Activated naive CD8-positive, alpha-beta T cell (primary cell): Measurements from ENCODE around the gene IFIT5.
"Not testable (repeated sequence)": the region's sequence is repeated elsewhere in the genome, so short reads cannot be mapped to it uniquely, and the experiment has no call there.

Experiments
- H3K27ac Mint-ChIP-seq: one replicate; pipeline ENCODE4 v1.8.0; 2021; ENCODE audit warnings: mixed read lengths
- H3K27me3 Mint-ChIP-seq: one replicate; pipeline ENCODE4 v1.8.0; 2021; ENCODE audit warnings: mixed read lengths
- H3K36me3 Mint-ChIP-seq: one replicate; pipeline ENCODE4 v1.8.0; 2021; ENCODE audit warnings: mixed read lengths
- H3K4me1 Mint-ChIP-seq: one replicate; pipeline ENCODE4 v1.8.0; 2021; ENCODE audit warnings: low read depth, mixed read lengths
- H3K4me3 Mint-ChIP-seq: one replicate; pipeline ENCODE4 v1.8.0; 2021; ENCODE audit warnings: mild to moderate bottlenecking, mixed read lengths
- H3K9me3 Mint-ChIP-seq: one replicate; pipeline ENCODE4 v1.8.0; 2021; ENCODE audit warnings: low read depth, mixed read lengths

IFIT5 gene

DNA sequence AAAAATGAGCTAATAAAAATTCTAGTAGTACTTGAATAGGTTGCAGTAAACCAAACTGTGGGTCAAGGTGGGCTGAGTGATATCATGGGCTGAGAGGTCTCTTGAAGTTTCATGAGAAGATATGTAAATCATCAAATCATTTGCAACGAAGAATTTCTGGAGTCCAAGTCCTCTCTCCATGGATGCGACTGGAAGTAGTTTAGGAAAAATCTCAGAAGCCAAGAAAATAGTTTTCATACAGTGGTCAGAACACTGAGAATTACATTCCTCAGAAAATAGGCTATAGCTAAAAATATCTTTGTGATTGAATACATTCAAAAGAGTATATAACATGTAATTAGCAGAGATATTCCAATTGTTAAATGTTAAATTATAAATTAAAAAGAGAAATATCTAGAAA is 25.6 kb upstream of the IFIT5 start:
- Mint-ChIP-seq H3K4me3 (no peak overlapping the region), H3K9me3 (no peaks in the 10 kb centered on the region), H3K36me3 (no peaks in the 10 kb centered on the region), H3K27ac (no peak overlapping the region), H3K4me1 (peaks cover 20% of the 10 kb centered on the region), H3K27me3 (no peaks in the 10 kb centered on the region)

DNA sequence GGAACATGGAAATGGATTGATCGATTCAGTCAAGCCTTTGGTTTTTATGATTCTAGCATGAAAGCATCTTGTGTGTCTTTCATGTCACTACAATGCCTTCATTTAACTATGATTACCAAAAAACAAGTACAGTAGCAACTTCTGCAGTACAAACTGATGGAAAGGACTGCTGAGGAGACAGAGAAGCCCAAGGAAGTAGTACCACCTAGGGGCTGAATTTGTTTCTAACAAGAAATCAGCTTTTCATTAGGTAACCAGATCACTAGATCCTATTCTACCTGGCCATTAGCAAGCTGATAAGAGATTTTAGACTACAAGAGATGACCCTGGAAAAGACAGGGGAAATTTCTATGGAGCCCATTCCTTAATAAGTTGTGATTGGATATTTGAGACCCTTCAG is 25.1 kb upstream of the IFIT5 start:
- no peak overlapping the region for H3K4me3 Mint-ChIP-seq
- no peaks in the 10 kb centered on the region for H3K36me3 Mint-ChIP-seq
- no peaks in the 10 kb centered on the region for H3K9me3 Mint-ChIP-seq
- peaks cover 24% of the 10 kb centered on the region for H3K4me1 Mint-ChIP-seq
- no peaks in the 10 kb centered on the region for H3K27me3 Mint-ChIP-seq
- no peak overlapping the region for H3K27ac Mint-ChIP-seq

DNA sequence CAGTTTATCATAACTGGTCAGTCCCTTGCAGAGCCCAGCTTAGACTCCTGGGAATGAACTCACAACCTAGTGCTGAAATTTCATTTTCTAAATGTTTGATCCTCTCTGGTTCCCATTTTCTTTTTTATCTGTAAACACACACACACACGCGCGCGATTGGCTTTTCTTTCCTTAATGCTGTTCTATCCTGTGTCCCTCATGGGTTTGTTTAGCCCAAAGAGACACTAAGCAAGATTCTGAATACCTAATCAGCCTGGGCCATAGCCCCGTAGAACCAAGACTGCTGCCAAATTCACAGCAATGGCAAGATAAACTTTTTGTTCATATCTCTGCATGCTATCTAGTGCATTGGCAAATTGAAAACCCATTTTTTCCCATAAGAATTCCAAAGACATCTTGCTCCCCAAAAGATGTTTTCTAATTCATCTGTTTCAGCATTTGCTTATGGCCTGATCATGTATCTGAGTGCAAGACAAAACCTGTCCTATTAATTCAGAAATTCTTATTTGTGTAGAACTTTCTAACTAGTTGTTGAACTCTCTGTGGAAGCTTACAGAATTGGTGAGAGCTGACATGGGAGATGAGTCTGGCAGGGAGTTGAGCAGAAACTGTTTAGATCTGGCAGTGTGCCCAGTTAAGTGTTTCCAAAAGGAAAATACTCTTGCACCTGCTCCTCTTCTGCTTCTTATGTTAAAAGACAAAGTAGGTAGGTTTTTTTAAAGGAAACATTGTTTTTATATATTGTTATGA is 23.7 kb upstream of the IFIT5 start:
- peaks cover 5% of the 10 kb centered on the region for H3K36me3 Mint-ChIP-seq
- H3K27ac Mint-ChIP-seq: no peak overlapping the region
- H3K4me3 Mint-ChIP-seq: no peak overlapping the region
- peaks cover 35% of the 10 kb centered on the region for H3K4me1 Mint-ChIP-seq
- no peaks in the 10 kb centered on the region for H3K9me3 Mint-ChIP-seq
- no peaks in the 10 kb centered on the region for H3K27me3 Mint-ChIP-seq

DNA sequence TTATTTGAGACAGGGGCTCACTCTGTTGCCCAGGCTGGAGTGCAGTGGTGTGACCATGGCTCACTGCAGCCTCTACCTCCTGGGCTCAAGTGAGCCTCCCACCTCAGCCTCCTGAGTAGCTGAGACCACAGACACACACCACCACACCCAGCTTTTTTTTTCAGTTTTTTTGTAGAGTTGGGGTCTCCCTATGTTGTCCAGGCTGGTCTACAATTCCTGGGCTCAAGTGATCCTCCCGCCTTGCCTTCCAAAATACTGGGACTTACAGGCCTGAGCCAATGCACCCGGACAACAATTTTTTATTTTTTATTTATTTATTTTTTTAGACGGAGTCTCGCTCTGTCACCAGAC is 23.2 kb upstream of the IFIT5 start:
- H3K4me3 Mint-ChIP-seq, H3K36me3 Mint-ChIP-seq, H3K9me3 Mint-ChIP-seq, H3K27me3 Mint-ChIP-seq, H3K27ac Mint-ChIP-seq: not testable (repeated sequence)
- peaks cover 39% of the 10 kb centered on the region for H3K4me1 Mint-ChIP-seq

DNA sequence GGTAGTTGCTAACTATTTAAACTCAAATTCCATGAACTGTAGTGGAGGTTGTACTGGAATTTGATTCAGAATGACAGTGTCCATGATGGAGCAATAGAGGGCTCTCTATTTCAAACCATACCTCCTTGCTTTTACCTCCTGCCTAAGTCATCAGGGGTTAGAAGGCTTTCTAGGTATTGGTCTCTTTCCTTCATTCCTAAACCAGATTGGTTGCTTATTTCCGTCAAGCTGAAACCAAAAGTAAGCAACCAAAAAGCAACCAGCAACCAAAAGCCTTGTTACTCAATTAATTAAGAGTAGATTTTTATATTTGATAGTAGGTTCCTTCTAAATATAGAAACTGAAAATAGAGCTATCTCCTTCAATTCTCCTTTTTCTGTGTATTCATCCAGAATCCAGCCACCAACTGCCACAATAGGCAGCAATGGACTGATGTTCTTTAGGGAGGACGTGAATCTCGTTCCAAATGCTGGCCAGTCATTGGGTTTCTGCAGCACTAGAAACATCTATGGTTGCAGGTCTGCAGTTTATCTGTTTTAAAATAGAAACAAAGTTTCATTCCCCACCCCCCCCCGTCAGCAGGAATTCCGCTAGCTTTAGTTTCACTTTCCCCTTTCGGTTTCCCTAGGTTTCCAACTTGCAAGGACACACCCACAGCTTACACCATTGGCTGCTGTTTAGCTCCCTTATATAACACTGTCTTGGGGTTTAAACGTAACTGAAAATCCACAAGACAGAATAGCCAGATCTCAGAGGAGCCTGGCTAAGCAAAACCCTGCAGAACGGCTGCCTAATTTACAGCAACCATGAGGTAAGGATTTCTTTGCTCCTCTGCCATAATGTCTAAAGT is 22.2 kb upstream of the IFIT5 start, which contains the start of gene IFIT1:
TSS of gene IFIT1 (plus strand) at position 717 of the 850 bp plus-strand sequence. CDS start at position 807, 90 bp downstream.
- no peaks in the 10 kb centered on the region for H3K27me3 Mint-ChIP-seq
- H3K36me3 Mint-ChIP-seq: peaks cover 12% of the 10 kb centered on the region
- H3K9me3 Mint-ChIP-seq: no peaks in the 10 kb centered on the region
- peak within 1 kb of the TSS; percentile 88 for H3K4me3 Mint-ChIP-seq
- H3K4me1 Mint-ChIP-seq: peaks cover 46% of the 10 kb centered on the region
- H3K27ac Mint-ChIP-seq: peak within 1 kb of the TSS; percentile 89

DNA sequence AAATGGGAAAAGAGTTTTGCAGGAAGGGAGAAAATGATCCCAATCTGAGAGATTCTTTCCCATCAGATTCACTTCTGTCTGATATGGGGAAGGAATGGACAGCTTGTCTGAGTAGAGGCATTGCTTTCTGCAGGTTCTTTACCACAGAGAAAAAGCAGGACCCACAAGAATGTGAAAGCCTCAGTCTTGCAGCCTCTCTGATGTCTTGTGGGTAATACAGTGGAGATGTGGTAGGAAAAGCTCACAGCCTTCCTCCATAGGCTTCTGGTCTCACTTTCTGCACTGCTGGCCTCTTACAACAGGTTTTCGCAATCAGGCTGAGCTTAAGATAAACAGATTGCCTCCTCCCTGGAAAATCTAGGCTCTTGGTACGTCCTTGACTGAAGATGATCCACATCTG is 21.4 kb upstream of the IFIT5 start:
- peaks cover 15% of the 10 kb centered on the region for H3K36me3 Mint-ChIP-seq
- H3K27me3 Mint-ChIP-seq: no peaks in the 10 kb centered on the region
- H3K4me1 Mint-ChIP-seq: peaks cover 48% of the 10 kb centered on the region
- H3K27ac Mint-ChIP-seq: peak overlapping the region; percentile 89
- H3K9me3 Mint-ChIP-seq: no peaks in the 10 kb centered on the region
- peak overlapping the region; percentile 88 for H3K4me3 Mint-ChIP-seq

DNA sequence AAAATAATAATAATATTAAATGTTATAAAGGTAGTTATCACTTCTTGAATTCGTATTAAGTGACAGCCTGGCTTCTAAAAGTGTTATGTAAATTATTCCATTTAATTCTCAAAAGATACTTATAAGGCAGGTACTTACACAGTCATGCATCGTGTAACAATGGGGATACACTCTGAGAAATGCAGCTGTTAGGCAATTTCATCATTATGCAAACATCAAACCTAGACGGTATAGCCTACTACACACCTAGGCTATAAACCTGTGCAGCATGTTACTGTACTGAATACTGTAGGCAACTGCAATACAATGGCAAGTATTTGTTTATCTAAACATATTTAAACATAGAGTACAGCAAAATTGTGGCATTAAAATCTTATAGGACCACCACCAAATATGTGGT is 20.5 kb upstream of the IFIT5 start:
- Mint-ChIP-seq H3K4me3 (peak overlapping the region; percentile 88), H3K27ac (no peak overlapping the region), H3K27me3 (no peaks in the 10 kb centered on the region), H3K36me3 (peaks cover 22% of the 10 kb centered on the region), H3K4me1 (peaks cover 57% of the 10 kb centered on the region), H3K9me3 (no peaks in the 10 kb centered on the region)

DNA sequence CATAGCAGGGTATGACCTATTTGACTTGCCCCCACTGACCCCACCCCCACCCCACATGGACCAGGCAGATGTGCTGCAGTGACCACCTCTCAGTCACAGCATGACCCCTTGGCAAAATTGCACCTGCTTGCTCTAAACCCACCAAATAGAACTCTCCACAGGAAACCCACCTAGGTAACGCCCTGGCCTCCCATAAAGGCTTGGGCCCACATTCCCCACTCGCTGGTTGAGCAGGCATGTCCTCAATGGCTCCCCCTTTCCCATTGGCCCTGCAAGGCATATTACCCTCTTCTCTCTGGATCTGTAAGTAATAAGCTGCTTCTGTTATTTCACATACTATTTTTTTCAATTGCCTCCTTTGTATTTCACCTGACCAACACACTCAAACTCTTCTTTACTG is 19.2 kb upstream of the IFIT5 start:
- Mint-ChIP-seq H3K4me3 (peak overlapping the region; percentile 73), H3K9me3 (no peaks in the 10 kb centered on the region), H3K27ac (no peak overlapping the region), H3K4me1 (peaks cover 68% of the 10 kb centered on the region), H3K36me3 (peaks cover 29% of the 10 kb centered on the region), H3K27me3 (no peaks in the 10 kb centered on the region)

DNA sequence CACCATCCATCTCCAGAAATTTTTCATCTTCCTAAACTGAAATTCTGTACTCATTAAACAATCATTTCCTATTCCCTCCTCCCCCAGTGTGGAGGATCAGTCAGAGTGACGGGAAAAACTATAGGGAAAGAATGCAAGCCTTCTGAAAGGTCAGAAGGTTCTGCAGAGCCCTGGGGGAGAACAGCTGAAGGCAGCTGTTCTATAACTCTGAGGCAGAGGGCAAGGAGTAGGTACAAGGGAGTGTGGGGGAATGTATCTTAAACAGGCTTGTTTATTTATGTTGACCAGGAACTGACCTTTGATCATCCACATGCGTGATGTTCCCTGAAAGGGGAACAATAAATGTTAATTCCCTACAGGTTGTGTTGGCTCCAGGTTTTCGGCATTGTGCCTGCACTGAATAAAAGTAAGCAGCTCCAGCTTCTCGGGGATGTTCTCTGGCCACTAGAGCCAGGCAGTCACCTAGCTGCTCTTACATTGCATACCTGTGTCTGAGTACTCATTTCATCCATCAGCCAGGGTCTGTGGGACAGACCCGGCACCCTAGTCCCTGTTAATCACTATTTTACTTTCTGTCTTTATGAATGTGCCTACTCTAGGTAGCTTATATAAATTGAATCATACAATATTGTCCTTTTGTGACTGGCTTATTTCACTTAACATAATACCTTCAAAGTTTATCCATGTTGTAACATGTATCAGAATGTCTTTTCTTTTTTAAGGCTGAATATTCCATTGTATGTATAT is 16.2 kb upstream of the IFIT5 start:
- no peak overlapping the region for H3K4me3 Mint-ChIP-seq
- H3K27ac Mint-ChIP-seq: no peak overlapping the region
- peaks cover 58% of the 10 kb centered on the region for H3K4me1 Mint-ChIP-seq
- H3K27me3 Mint-ChIP-seq: no peaks in the 10 kb centered on the region
- H3K9me3 Mint-ChIP-seq: no peaks in the 10 kb centered on the region
- peaks cover 40% of the 10 kb centered on the region for H3K36me3 Mint-ChIP-seq

DNA sequence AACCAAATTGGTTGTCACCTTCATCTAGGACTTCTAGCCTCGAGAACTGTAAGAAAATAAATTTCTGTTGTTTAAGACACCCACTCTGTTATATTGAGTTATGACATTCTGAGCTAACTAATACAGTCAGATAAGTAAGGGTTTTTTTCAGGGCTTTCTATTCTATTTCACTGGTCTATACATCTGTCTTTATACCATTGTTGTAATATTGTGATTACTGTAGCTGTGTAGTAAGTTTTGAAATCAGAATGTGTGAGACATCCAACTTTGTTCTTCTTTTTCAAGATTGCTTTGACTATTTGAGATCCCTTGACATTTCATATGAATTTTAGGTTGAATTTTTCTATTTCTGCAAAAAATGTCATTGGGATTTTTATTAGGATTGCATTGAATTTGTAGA is 14.4 kb upstream of the IFIT5 start:
- H3K4me3 Mint-ChIP-seq: no peak overlapping the region
- peaks cover 44% of the 10 kb centered on the region for H3K4me1 Mint-ChIP-seq
- no peaks in the 10 kb centered on the region for H3K9me3 Mint-ChIP-seq
- no peaks in the 10 kb centered on the region for H3K27me3 Mint-ChIP-seq
- no peak overlapping the region for H3K27ac Mint-ChIP-seq
- peaks cover 50% of the 10 kb centered on the region for H3K36me3 Mint-ChIP-seq

DNA sequence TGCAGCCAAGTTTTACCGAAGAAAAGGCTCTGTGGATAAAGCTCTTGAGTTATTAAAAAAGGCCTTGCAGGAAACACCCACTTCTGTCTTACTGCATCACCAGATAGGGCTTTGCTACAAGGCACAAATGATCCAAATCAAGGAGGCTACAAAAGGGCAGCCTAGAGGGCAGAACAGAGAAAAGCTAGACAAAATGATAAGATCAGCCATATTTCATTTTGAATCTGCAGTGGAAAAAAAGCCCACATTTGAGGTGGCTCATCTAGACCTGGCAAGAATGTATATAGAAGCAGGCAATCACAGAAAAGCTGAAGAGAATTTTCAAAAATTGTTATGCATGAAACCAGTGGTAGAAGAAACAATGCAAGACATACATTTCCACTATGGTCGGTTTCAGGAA is 11.3 kb upstream of the IFIT5 start:
- Mint-ChIP-seq H3K4me1 (peaks cover 24% of the 10 kb centered on the region), H3K36me3 (peaks cover 43% of the 10 kb centered on the region), H3K9me3 (no peaks in the 10 kb centered on the region)

DNA sequence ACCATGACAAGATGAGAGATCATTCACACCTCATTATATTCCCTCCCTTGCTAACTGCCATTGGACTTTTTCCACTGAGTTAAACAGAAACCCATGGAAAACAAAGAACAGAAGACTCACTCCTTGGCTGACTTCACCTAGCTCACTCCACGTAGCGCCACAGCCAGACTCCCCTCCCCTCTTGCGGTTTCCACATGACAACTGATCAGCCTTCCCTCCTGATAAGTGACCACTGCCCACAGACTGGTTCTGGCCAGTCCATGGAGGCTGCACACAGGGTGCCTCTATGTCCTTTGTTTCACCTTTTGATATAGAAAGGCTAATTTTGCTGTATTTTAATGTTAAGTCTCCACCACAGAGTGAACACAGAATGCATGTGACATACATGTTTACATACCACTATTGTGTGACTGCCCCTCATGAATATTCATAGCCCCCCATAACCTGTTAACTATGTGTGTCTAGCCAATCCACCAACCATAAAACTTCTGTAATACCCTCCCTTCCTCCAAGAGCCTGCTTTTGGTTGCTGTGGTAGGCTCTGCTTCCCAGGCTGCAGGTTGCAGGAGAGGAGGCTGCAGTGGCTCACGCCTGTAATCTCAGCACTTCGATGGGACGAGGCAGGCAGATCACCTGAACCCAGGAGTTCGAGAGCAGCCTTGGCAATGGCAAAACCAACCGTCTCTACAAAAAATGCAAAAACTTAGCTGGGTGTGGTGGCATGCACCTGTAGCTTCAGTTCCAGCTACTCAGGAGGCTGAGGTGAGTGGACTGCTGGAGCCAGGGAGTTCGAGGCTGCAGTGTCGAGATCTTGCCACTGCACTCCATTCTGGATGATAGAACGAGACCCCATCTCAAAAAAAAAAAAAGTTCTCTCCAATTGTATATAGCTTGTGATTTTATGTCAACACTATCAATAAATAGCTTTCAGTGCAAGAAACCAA is 10.0 kb upstream of the IFIT5 start:
- Mint-ChIP-seq H3K4me1 (peaks cover 11% of the 10 kb centered on the region), H3K27ac (no peak overlapping the region), H3K4me3 (no peak overlapping the region), H3K9me3 (no peaks in the 10 kb centered on the region), H3K27me3 (no peaks in the 10 kb centered on the region), H3K36me3 (peaks cover 37% of the 10 kb centered on the region)

More for the DNA sequence above, 11.3 kb upstream of the IFIT5 start:
- Mint-ChIP-seq H3K27me3 (no peaks in the 10 kb centered on the region), H3K4me3 (no peak overlapping the region), H3K27ac (no peak overlapping the region)

DNA sequence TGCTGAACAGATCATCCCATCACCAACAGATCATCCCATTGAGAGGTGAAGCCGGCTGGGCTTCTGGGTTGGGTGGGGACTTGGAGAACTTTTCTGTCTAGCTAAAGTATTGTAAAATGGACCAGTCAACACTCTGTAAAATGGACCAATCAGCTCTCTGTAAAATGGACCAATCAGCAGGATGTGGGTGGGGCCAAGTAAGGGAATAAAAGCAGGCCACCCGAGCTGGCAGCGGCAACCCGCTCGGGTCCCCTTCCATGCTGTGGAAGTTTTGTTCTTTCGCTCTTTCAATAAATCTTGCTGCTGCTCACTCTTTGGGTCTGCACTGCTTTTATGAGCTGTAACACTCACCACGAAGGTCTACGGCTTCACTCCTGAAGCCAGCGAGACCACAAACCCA is 8.2 kb upstream of the IFIT5 start:
- H3K27me3 Mint-ChIP-seq, H3K4me3 Mint-ChIP-seq, H3K9me3 Mint-ChIP-seq, H3K4me1 Mint-ChIP-seq, H3K27ac Mint-ChIP-seq: not testable (repeated sequence)
- peaks cover 29% of the 10 kb centered on the region for H3K36me3 Mint-ChIP-seq

DNA sequence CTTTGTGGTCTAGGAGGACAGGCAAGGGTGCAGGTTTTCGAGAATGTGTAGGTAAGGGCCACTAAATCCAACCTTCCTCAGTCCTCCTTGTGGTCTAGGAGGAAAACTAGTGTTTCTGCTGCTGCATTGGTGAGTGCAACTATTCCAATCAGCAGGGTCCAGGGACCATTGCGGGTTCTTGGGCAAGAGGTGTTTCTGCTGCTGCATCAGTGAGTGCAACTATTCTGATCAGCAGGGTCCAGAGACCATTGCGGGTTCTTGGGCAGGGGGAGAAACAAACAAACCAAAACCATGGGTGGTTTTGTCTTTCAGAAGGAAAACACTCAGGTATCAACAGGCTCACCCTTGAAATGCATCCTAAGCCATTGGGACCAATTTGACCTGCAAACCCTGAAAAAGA is 6.6 kb upstream of the IFIT5 start:
- H3K36me3 Mint-ChIP-seq: peaks cover 29% of the 10 kb centered on the region
- not testable (repeated sequence) for H3K9me3 Mint-ChIP-seq, H3K4me3 Mint-ChIP-seq, H3K27me3 Mint-ChIP-seq, H3K27ac Mint-ChIP-seq, H3K4me1 Mint-ChIP-seq
